SK-N-SH (cell line): ENCODE results near the gene DUSP15. TPM values are rescaled to one million over a fixed set of nuclear protein-coding genes. Genes with fewer than 3 reads are reported as not detected.
A peak's percentile ranks its signal among the peaks of the same experiment; 100 is the strongest.

Experiments
- CTCF ChIA-PET: fragments of 300-600, 350-600 bp; formaldehyde crosslinking; extraction: SDS; loops from one replicate; lab custom pipeline; 2021; lab: Yijun Ruan, JAX
- POLR2A ChIA-PET: fragments of 350-600 bp; sonication (Branson Sonifier 250); formaldehyde crosslinking; extraction: SDS; loops from one replicate; lab custom pipeline; 2020; ENCODE audit warnings: antibody characterized with exemption, inconsistent platforms; lab: Yijun Ruan, JAX
- DNase-seq: peaks from one replicate; pipeline ENCODE4 v3.0.0; 2012
- H2AFZ ChIP-seq: fragments of 200-600 bp; sonication (generic); 2 replicates; pipeline ENCODE4 v1.8.1; 2016; ENCODE audit warnings: antibody characterized with exemption, mild to moderate bottlenecking, low read depth
- H3F3A ChIP-seq: fragments of 200-600 bp; sonication (generic); replicated peaks from 2 replicates; pipeline ENCODE3; 2016; ENCODE audit warnings: antibody characterized with exemption, mild to moderate bottlenecking; ENCODE audit not compliant: insufficient read depth
- H3K27ac ChIP-seq, 2 experiments: fragments of 200-500 bp in 1 of 2; fragments of 200-600 bp in 1 of 2; sonication (Bioruptor generic) in 1 of 2; sonication (generic), shearing (Covaris generic) in 1 of 2; 2 replicates each; pipeline versions ENCODE4 v1.5.1 to v1.6.1; 2014 to 2016; ENCODE audit warnings: low read depth in 2 of 2, inconsistent platforms in 1 of 2, low read length in 1 of 2, mild to moderate bottlenecking in 1 of 2, mixed read lengths in 1 of 2
- H3K27me3 ChIP-seq: fragments of 200-600 bp; sonication (generic), shearing (Covaris generic); 2 replicates; pipeline ENCODE4 v1.6.1; 2016; ENCODE audit warnings: mixed run types; ENCODE audit not compliant: insufficient read depth
- H3K36me3 ChIP-seq, 2 experiments: fragments of 200-500 bp in 1 of 2; fragments of 200-600 bp in 1 of 2; sonication (Bioruptor generic) in 1 of 2; sonication (generic) in 1 of 2; replicated peaks in 1 of 2; 2 replicates each; pipeline versions ENCODE3 to v1.5.1; 2014 to 2016; ENCODE audit warnings: low read length in 1 of 2, mild to moderate bottlenecking in 1 of 2; ENCODE audit not compliant: insufficient read depth in 2 of 2, control insufficient read depth in 1 of 2
- H3K4me1 ChIP-seq, 2 experiments: fragments of 200-500 bp in 1 of 2; fragments of 200-600 bp in 1 of 2; sonication (Bioruptor generic) in 1 of 2; sonication (generic), shearing (Covaris generic) in 1 of 2; 2 replicates each; pipeline versions ENCODE4 v1.5.1 to v1.6.1; 2014 to 2016; ENCODE audit warnings: low read depth in 1 of 2, low read length in 1 of 2, mixed run types in 1 of 2; ENCODE audit not compliant: insufficient read depth in 2 of 2, control insufficient read depth in 1 of 2
- H3K4me2 ChIP-seq: fragments of 200-600 bp; sonication (generic), shearing (Covaris generic); 2 replicates; pipeline ENCODE4 v1.6.1; 2017; ENCODE audit warnings: mixed run types
- H3K4me3 ChIP-seq, 2 experiments: fragments of 200-500 bp in 1 of 2; fragments of 200-600 bp in 1 of 2; sonication (Bioruptor generic) in 1 of 2; sonication (generic), shearing (Covaris generic) in 1 of 2; 2 replicates each; pipeline versions ENCODE4 v1.5.1 to v1.8.1; 2014 to 2016; ENCODE audit warnings: low read depth in 2 of 2, inconsistent platforms in 1 of 2, low read length in 1 of 2, mild to moderate bottlenecking in 1 of 2, mixed read lengths in 1 of 2, moderate library complexity in 1 of 2
- H3K79me2 ChIP-seq: fragments of 200-600 bp; sonication (generic); 2 replicates; pipeline ENCODE4 v1.8.1; 2017; ENCODE audit warnings: mild to moderate bottlenecking; ENCODE audit not compliant: insufficient read depth
- H3K9ac ChIP-seq: fragments of 200-600 bp; sonication (generic); 2 replicates; pipeline ENCODE4 v1.6.1; 2017; ENCODE audit warnings: mixed run types
- H3K9me2 ChIP-seq: fragments of 200-600 bp; sonication (generic); 2 replicates; pipeline ENCODE4 v1.6.1; 2017; ENCODE audit warnings: mixed run types
- H3K9me3 ChIP-seq: fragments of 200-600 bp; sonication (generic); 2 replicates; pipeline ENCODE4 v1.6.1; 2017; ENCODE audit warnings: mixed run types, mild to moderate bottlenecking, moderate library complexity
- H4K20me1 ChIP-seq: fragments of 200-600 bp; sonication (generic); 2 replicates; pipeline ENCODE4 v1.6.1; 2017; ENCODE audit warnings: mild to moderate bottlenecking, mixed run types; ENCODE audit not compliant: insufficient read depth
- CTCF ChIP-seq: fragments of 200-600 bp; sonication (generic); IDR thresholded peaks from 2 replicates; pipeline ENCODE4 v1.6.1; 2017; ENCODE audit warnings: antibody characterized with exemption, mild to moderate bottlenecking, moderate library complexity
- FOSL2 ChIP-seq: IDR thresholded peaks from 2 replicates; pipeline ENCODE4 v1.4.0; 2012; ENCODE audit warnings: low read depth, mild to moderate bottlenecking, moderate library complexity, borderline replicate concordance
- FOXJ3 ChIP-seq: sonication (generic); formaldehyde crosslinking; IDR thresholded peaks from 2 replicates; pipeline ENCODE4 v1.5.1; 2020; ENCODE audit warnings: mild to moderate bottlenecking, missing genetic modification reagents
- FOXM1 ChIP-seq: IDR thresholded peaks from 2 replicates; pipeline ENCODE4 v1.4.0; 2012; ENCODE audit warnings: low read depth, mild to moderate bottlenecking
- GABPA ChIP-seq: IDR thresholded peaks from 2 replicates; pipeline ENCODE4 v1.4.0; 2012; ENCODE audit warnings: low read depth, mild to moderate bottlenecking
- IRF3 ChIP-seq: fragments of 150-350 bp; IDR thresholded peaks from 2 replicates; pipeline ENCODE4 v1.6.1; 2016; ENCODE audit warnings: mild to moderate bottlenecking, low read depth, low read length
- NFIC ChIP-seq: IDR thresholded peaks from 2 replicates; pipeline ENCODE4 v1.4.0; 2012; ENCODE audit warnings: borderline replicate concordance
- NRF1 ChIP-seq: IDR thresholded peaks from 2 replicates; pipeline ENCODE4 v1.6.1; 2012; ENCODE audit warnings: low read depth, mild to moderate bottlenecking, low read length
- PBX3 ChIP-seq: IDR thresholded peaks from 2 replicates; pipeline ENCODE4; 2012
- RXRA ChIP-seq: IDR thresholded peaks from 2 replicates; pipeline ENCODE4 v1.4.0; 2012; ENCODE audit warnings: low read depth, mild to moderate bottlenecking, borderline replicate concordance
- SIN3A ChIP-seq: IDR thresholded peaks from 2 replicates; pipeline ENCODE4 v1.6.1; 2012; ENCODE audit warnings: low read depth, mild to moderate bottlenecking, low read length, moderate library complexity, borderline replicate concordance
- SMC3 ChIP-seq: IDR thresholded peaks from 2 replicates; pipeline ENCODE4 v1.6.1; 2012; ENCODE audit warnings: low read depth, low read length, improper control_type of control experiment
- USF1 ChIP-seq: IDR thresholded peaks from 2 replicates; pipeline ENCODE4 v1.4.0; 2012; ENCODE audit warnings: low read depth, borderline replicate concordance
- USF2 ChIP-seq: fragments of 150-350 bp; IDR thresholded peaks from 2 replicates; pipeline ENCODE4 v1.6.1; 2017; ENCODE audit warnings: antibody characterized with exemption, low read length, low read depth, borderline replicate concordance
- YY1 ChIP-seq: IDR thresholded peaks from 2 replicates; pipeline ENCODE4 v1.4.0; 2012; ENCODE audit warnings: low read depth, mild to moderate bottlenecking
- WGBS: methylation state at CpG from one replicate; pipeline ENCODE4 v1.1.6; 2017; ENCODE audit warnings: low lambda C conversion rate; 5-methylcytosine and 5-hydroxymethylcytosine counted together
- polyA plus RNA-seq, 3 experiments: library from polyadenylated mRNA; depleted of rRNA; stranded (reverse); fragments of >200 nt; gene quantifications; 2 replicates each; pipeline ENCODE4 v1.2.3, GENCODE V29; 2012

Gene DUSP15
- polyA plus RNA-seq, 1 of the 3 experiments (the other 2 are of a cell fraction), result 5.4 TPM

GRCh38 chr20:31827059-31827458, 43.3 kb downstream of the DUSP15 start (continued):
- TF ChIP-seq CTCF, result no peak

GRCh38 chr20:31826074-31826473, 44.3 kb downstream of the DUSP15 start:
- peaks cover 0 to 8% of the 10 kb centered on the region in 2 experiments; a peak in 1 of 4 replicates for H3K4me1 ChIP-seq
- H3K36me3 ChIP-seq, result no peaks in the 10 kb centered on the region
- H3K27me3 ChIP-seq, result no peaks in the 10 kb centered on the region
- no peak overlapping the region for H3K27ac ChIP-seq
- no peak overlapping the region for H3K9ac ChIP-seq
- H4K20me1 ChIP-seq, result no peaks in the 10 kb centered on the region
- H3K4me2 ChIP-seq, result no peak overlapping the region
- no peaks in the 10 kb centered on the region for H3K9me2 ChIP-seq
- H3F3A ChIP-seq, result peaks cover 6% of the 10 kb centered on the region
- H3K9me3 ChIP-seq, result no peaks in the 10 kb centered on the region
- H2AFZ ChIP-seq, result no peak overlapping the region
- ChIA-PET POLR2A (no interaction called here), CTCF (interaction anchor here (2.4 to 7.6 kb wide), 3 partner anchors 12 to 26 kb away, joined by 8 to 174 read pairs (median 70); partner anchors contain the start of gene FOXS1)
- WGBS, result 91% methylated on average over 5 of the region's 5 CpGs
- H3K79me2 ChIP-seq, result no peaks in the 10 kb centered on the region
- no peak for TF ChIP-seq YY1
- no peak overlapping the region for H3K4me3 ChIP-seq
- DNase-seq, result no peak

GRCh38 chr20:31824554-31825313, 45.6 kb downstream of the DUSP15 start:
- Histone ChIP-seq H3K27ac (no peak overlapping the region), H3K9ac (no peak overlapping the region), H3K36me3 (no peaks in the 10 kb centered on the region), H3F3A (peaks cover 11% of the 10 kb centered on the region), H3K27me3 (no peaks in the 10 kb centered on the region), H2AFZ (no peak overlapping the region; the same call in 1 of the 2 replicates), H3K9me3 (no peaks in the 10 kb centered on the region), H3K79me2 (no peaks in the 10 kb centered on the region), H3K4me1 (peaks cover 0 to 8% of the 10 kb centered on the region in 2 experiments; a peak in 1 of 4 replicates), H3K9me2 (no peaks in the 10 kb centered on the region), H3K4me2 (peak overlapping the region; percentile 26; the same call in 1 of the 2 replicates), H3K4me3 (no peak overlapping the region), H4K20me1 (no peaks in the 10 kb centered on the region)
- POLR2A ChIA-PET, result no interaction called here
- DNase-seq, result peak; percentile 17
- WGBS, result 89% methylated on average over 14 of the region's 14 CpGs
- TF ChIP-seq GABPA, result no peak
- TF ChIP-seq NRF1, result no peak
- TF ChIP-seq USF1, result no peak
- no peak for TF ChIP-seq SMC3
- TF ChIP-seq CTCF, result no peak
- TF ChIP-seq IRF3, result no peak
- TF ChIP-seq FOXM1, result no peak
- TF ChIP-seq FOSL2, result no peak
- TF ChIP-seq RXRA, result no peak
- TF ChIP-seq SIN3A, result no peak
- TF ChIP-seq PBX3, result no peak
- no peak for TF ChIP-seq USF2
- no peak for TF ChIP-seq NFIC
- no peak for TF ChIP-seq FOXJ3 (CRISPR knock-in tag)
- CTCF ChIA-PET, result interaction anchor here (1.5 to 7.6 kb wide), 8 partner anchors 13 to 267 kb away, joined by 6 to 174 read pairs (median 52); partner anchors contain the start of genes FOXS1 and PDRG1
